ENCODE results near the gene DMD. TPM values are rescaled to one million over a fixed set of nuclear protein-coding genes. Genes with fewer than 3 reads are reported as not detected.
A peak's percentile ranks its signal among the peaks of the same experiment; 100 is the strongest.

The DMD gene
- total RNA-seq, 1 donor from 2014 or later, result 23.9 TPM

DNA sequence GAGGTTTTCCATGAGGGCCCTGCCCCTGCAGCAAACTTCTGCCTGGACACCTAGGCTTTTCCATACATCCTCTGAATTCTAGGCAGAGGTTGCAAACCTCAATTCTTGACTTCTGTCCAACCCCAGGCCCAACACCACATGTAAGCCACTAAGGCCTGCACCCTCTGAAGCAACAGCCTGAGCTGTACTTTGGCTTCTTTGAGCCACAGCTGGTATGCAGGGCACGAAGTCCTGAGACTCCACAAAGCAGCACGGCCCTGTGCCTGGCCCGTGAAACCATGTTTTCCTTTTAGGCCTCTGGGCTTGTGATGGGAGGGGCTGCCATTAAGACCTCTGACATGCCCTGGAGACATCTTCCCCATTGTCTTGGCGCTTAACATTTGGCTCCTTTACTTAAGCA lies 1411.1 kb downstream of the DMD start:
- H3K27me3 Mint-ChIP-seq, result no peaks in the 10 kb centered on the region

DNA sequence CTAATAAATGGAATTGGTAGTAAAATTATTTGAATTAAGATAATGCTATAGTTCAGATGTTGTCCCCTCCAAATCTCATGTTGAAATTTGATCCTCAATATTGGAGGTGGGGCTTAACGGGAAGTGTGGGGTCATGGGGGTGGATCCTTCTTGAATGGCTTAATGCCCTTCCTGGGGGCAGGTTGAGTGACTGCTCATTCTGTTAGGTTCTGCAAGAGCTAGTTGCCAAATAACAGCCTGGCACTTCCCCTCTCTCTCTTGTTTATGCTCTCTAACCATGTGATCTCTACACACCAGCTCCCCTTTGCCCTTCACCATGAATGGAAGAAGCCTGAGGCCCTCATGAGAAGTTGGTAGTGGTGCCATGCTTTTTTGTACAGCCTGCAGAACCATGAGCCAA lies 1414.7 kb downstream of the DMD start:
- Mint-ChIP-seq H3K27me3 (no peaks in the 10 kb centered on the region), H3K9me3 (ENCODE audit: low read depth) (peaks cover 48% of the 10 kb centered on the region), H3K4me3 (ENCODE audit: low read depth) (no peak overlapping the region), H3K36me3 (ENCODE audit: insufficient read depth) (peaks cover 2% of the 10 kb centered on the region), H3K4me1 (ENCODE audit: low read depth) (no peaks in the 10 kb centered on the region), H3K27ac (no peak overlapping the region)
- no peak for DNase-seq (ENCODE audit: low spot score, unreplicated experiment)
- TF ChIP-seq, protein P1, sequence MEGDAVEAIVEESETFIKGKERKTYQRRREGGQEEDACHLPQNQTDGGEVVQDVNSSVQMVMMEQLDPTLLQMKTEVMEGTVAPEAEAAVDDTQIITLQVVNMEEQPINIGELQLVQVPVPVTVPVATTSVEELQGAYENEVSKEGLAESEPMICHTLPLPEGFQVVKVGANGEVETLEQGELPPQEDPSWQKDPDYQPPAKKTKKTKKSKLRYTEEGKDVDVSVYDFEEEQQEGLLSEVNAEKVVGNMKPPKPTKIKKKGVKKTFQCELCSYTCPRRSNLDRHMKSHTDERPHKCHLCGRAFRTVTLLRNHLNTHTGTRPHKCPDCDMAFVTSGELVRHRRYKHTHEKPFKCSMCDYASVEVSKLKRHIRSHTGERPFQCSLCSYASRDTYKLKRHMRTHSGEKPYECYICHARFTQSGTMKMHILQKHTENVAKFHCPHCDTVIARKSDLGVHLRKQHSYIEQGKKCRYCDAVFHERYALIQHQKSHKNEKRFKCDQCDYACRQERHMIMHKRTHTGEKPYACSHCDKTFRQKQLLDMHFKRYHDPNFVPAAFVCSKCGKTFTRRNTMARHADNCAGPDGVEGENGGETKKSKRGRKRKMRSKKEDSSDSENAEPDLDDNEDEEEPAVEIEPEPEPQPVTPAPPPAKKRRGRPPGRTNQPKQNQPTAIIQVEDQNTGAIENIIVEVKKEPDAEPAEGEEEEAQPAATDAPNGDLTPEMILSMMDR (IDR thresholded peaks at IDR 0.05; ENCODE audit: unreplicated experiment), result no peak

More for the DNA sequence above, 1411.1 kb downstream of the DMD start:
- no peaks in the 10 kb centered on the region for H3K4me1 Mint-ChIP-seq (ENCODE audit: low read depth)
- TF ChIP-seq, protein P1 (IDR thresholded peaks at IDR 0.05; ENCODE audit: unreplicated experiment), result no peak
- H3K36me3 Mint-ChIP-seq (ENCODE audit: insufficient read depth), result peaks cover 10% of the 10 kb centered on the region
- no peak overlapping the region for H3K27ac Mint-ChIP-seq
- no peak overlapping the region for H3K4me3 Mint-ChIP-seq (ENCODE audit: low read depth)
- H3K9me3 Mint-ChIP-seq (ENCODE audit: low read depth), result peaks cover 60% of the 10 kb centered on the region
- DNase-seq (ENCODE audit: low spot score, unreplicated experiment), result no peak

DNA sequence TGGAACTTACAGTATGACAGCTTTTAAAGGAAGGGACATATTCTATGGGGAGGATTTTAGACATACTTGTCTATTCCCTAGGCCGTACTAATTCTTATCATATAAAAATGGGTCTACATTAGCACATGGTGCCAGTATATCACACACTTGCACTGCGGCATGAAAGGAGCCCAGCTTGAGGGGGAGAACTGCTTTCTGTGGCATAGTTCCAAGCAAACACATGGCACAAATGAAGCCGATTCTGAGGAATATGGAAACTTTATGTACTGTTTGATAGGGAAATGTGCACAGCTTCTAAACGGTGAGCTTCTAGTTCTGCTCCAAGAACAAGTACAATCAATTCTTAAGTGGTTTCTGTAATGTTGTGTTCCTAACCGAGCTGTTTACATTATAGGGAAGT lies 1463.9 kb downstream of the DMD start:
- Mint-ChIP-seq H3K36me3 (ENCODE audit: insufficient read depth) (no peaks in the 10 kb centered on the region), H3K4me1 (ENCODE audit: low read depth) (peaks cover 2% of the 10 kb centered on the region), H3K9me3 (ENCODE audit: low read depth) (peaks cover 26% of the 10 kb centered on the region), H3K27ac (peak overlapping the region; percentile 33), H3K4me3 (ENCODE audit: low read depth) (no peak overlapping the region), H3K27me3 (no peaks in the 10 kb centered on the region)
- TF ChIP-seq, protein P1 (IDR thresholded peaks at IDR 0.05; ENCODE audit: unreplicated experiment), result no peak
- no peak for DNase-seq (ENCODE audit: low spot score, unreplicated experiment)

DNA sequence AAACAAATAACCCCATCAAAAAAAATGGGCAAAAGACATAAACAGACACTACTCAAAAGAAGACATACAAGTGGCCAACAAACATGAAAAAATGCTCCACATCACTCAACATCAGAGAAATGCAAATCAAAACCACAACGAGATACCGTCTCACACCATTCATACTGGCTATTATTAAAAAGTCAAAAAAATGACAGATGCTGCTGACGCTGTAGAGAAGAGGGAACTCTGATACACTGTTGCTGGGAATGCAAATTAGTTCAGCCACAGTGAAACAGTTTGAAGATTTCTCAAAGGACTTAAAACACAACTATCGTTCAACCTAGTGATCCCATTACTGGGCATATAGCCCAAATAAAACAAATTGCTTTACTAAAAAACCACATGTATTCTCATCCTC lies 1468.3 kb downstream of the DMD start:
- Mint-ChIP-seq H3K4me3 (ENCODE audit: low read depth) (no peak overlapping the region), H3K27me3 (no peaks in the 10 kb centered on the region), H3K27ac (no peak overlapping the region), H3K36me3 (ENCODE audit: insufficient read depth) (no peaks in the 10 kb centered on the region), H3K4me1 (ENCODE audit: low read depth) (peaks cover 2% of the 10 kb centered on the region), H3K9me3 (ENCODE audit: low read depth) (peaks cover 26% of the 10 kb centered on the region)
- DNase-seq (ENCODE audit: low spot score, unreplicated experiment), result no peak
- TF ChIP-seq, protein P1 (IDR thresholded peaks at IDR 0.05; ENCODE audit: unreplicated experiment), result no peak

DNA sequence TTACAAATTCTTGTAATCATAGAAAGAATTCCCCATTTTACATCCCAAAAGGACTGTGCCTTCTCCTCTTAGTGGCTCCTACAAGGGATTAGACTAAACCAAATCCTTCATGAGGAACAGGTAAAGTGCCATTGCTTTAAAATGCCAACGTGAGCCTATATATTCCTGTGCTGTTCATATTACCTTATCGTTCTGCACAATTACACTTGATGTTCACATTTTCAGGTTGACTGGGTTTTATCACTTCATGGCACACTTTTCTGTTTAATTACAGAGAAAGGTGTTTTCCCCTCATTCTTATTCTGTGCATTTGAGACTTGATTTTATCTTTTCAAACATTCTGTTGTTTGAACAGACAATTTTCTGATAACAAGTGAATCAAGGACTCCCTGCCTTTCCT lies 1493.9 kb downstream of the DMD start:
- Mint-ChIP-seq H3K4me1 (ENCODE audit: low read depth) (no peaks in the 10 kb centered on the region), H3K36me3 (ENCODE audit: insufficient read depth) (no peaks in the 10 kb centered on the region), H3K27me3 (no peaks in the 10 kb centered on the region), H3K4me3 (ENCODE audit: low read depth) (no peak overlapping the region), H3K9me3 (ENCODE audit: low read depth) (peaks cover 7% of the 10 kb centered on the region), H3K27ac (no peak overlapping the region)
- DNase-seq (ENCODE audit: low spot score, unreplicated experiment), result no peak
- TF ChIP-seq, protein P1 (IDR thresholded peaks at IDR 0.05; ENCODE audit: unreplicated experiment), result no peak
